GM18909 (cell line): ENCODE measurements around the gene ST3GAL5.
"Not testable (repeated sequence)": the region's sequence is repeated elsewhere in the genome, so short reads cannot be mapped to it uniquely, and the experiment has no call there.

Source experiments
- ATAC-seq: cut with Tn5 transposase; IDR thresholded peaks from one replicate; pipeline ENCODE4 v1.9.1; 2021; ENCODE audit warnings: mild to moderate bottlenecking; ENCODE audit not compliant: unreplicated experiment, poor library complexity

ST3GAL5 gene

DNA sequence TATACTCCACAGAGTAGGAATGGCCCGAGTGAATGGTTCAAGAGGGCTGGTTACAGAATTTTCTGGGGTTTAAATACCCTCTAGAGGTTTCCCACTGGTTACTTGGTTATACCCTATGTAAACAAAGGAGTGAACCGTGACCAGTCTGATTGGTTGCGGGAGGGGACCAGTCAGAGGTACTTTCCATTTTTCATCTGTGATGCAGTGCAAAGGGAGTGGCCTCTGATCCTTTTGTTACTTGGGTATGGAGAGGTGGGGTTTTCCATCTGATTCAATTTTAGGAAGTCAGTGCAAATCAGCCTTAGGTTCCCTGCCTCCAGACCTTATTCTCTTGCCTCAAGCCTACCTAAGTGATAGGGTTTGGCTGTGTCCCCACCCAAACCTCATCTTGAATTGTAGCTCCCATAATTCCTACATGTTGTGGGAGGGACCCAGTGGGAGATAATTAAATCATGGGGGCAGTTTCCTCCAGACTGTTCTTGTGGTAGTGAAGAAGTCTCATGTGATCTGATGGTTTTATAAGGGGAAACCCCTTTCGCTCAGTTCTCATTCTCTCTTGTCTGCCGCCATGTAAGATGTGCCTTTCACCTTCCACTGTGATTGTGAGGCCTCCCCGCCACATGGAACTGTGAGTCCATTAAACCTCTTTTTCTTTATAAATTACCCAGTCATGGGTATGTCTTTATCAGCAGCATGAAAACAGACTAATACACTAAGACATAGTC, 5.9 kb upstream of the ST3GAL5 start:
- not testable (repeated sequence) for ATAC-seq

DNA sequence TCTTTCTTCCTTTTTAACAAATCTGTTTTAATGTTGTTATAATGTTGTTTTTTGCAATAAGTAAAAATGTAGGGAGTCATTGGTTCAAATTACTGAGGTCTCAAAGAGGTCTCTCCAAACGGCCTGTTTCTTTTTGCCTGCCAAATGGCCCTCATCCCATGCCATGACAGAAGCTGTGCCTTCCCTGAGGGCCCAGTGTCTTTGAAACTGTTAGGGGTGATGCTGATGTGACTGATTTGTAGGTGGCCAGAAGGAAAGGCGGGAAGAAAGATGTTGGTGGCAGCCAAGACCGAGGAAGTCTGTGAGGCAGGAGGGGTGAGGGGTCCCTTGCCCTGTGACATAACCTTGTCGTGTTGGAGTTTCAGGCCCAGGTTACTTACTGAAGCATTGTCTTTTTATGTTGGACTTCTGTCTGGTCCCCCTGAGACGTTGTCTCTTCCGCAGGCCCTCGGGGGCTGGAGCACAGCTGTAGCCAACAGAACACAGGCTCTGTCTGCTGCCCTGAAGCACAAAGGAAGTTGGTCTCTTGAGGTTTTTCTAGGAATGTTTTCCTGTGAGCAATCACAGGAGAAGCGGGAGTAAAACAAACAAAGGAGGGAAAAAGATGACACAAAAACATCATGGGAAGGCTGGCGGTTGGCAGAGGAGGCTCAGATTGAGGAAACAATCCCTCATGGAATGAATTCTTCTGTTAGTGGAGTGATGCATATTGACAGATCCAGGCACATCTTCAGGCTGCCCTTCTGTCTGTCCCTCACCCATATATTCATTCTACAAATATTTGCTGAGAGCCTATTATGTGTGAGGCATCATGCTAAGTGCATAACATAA, 4.9 kb upstream of the ST3GAL5 start:
- no peak for ATAC-seq

DNA sequence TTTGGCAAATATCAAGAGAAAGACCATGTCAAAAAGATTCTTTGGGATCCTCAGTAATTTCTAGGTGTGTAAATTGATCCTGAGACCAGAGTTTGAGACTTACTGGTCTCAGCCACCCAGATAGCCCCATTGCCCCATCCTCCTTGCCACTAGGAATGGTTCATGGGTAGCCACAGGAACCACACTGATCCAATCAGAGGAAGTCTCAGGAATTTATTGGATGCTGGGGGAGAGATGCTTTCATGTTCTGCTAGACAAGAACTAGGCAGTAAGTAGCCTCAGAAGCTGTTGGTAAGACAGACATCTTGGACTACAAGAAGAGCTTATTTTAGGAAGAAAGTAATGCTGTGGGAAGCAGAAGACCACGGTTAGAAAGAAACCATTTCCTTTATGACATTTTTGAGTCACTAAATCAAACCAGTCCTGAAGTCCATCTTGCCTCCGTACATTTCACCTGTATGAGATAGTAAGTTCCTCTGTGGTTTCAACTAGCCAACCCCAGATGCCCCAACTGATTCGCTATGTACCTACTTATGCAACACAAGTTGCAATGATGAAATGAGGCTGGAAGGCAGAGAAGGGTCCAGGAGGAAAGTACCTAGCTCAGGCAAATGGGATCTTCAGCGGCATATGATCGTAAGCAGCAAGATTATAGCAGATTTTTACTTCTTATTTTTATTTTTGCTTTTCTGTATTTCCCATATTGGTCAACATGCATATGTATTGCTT, 3.6 kb upstream of the ST3GAL5 start:
- no peak for ATAC-seq

DNA sequence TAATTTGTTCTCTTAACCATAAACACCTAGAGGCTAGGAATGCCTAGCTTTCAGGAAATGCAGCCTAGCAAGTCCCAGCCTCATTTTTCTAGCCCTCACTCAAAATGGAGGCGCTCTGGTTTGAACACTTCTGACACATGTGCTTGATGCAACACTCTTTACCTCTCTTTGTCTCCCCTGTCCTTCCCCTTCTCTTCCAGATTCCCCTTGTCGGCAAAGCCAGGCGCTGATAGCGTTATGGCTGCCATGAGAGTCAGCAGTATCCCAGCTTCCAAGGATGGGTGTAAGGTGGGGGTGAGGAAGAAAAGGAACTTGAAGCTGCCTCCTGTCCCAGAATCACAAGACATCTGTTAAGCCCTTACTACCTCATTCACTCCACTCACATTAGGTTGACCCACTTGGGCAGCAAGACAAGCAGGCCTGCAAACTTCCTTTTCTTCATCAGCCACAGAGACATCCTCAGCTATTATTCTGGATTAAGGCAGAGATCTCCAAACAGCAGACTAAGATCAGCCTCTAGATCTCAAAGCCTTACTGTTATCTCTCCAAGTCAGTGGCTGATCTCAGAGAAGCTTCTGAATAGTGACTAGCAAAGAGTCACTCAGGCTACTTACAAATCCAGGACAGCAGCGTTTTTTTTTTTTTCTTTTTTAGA, 1.9 kb upstream of the ST3GAL5 start:
- ATAC-seq: no peak

DNA sequence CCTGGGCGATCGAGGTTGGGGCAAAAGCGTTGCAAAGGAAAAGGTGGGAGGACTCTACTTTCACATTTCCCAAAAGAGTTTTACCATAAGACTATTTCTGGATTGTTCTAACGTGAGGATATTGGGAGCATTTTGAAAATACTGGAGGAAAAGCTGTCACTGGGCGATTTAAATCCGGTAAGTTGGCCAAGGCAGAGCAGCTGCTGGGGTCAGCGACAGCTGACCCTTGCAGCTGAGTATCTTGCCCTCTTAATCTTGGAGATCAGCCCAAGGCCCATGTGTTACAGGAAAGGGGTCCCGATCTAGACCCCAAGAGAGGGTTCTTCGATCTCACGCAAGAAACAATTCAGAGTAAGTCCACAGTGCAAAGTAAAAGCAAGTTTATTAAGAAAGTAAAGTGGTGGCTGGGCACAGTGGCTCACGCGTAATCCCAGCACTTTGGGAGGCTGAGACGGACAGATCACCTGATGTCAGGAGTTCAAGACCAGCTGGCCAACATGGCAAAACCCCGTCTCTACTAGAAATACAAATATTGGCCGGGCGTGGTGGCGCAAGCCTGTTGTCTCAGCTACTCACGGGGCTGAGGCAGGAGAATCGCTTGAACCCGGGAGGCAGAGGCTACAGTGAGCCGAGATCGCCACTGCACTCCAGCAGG, 964 bp upstream of the ST3GAL5 start:
- no peak for ATAC-seq

DNA sequence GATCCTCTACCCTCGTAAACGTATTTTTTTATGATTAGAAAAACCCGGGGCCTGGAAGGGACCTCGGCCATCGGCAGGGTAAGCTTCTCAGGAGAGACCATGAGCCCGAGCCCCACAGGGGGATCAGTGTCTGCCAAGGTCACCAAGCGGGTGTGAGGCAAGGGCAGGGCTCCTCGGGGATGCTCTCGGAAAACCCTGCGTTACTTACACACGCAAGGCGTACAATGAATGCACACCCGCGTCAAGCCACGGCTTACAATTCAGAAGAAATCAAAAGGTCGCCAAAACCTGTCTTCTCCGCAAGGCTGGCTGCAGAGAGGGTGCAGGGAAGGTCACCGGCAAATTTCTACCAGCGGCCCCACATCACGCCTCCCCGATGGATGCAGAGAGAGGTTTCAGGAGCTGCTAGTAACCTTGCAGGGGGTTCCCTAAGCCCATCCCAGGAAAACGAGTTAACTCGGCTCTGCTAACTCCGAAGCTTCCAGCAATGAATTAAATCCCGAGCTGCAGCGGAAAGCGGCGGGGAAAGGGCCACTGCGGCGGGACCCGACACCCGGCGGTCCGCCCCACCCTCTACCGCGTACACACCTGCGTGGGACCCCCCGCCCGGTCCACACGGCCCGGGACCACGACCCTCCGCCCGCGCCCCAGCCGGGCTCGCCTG, 638 bp downstream of the ST3GAL5 start:
- peak; percentile 19 for ATAC-seq

DNA sequence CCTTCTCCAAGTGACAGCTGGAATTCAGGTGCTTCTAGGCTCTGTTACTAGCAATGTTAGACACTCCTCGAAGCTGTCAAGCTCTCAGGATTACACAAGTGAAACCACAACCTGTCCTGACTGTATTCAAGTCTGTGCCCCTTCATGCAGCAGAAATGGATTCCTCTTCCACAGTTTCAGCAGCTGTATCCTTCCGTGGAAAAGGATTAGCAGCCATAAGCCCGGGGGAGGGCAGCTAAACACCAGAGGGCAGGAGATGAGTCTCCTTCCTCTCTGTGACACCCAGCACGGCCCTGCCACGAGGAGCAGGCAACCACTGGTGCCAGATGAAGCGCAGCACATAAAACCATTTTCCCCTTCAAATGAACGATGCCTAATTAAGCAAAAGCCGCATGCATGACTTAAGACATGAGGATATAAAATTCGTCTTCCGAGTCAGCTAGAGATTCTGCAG, 1.2 kb downstream of the ST3GAL5 start:
- no peak for ATAC-seq

DNA sequence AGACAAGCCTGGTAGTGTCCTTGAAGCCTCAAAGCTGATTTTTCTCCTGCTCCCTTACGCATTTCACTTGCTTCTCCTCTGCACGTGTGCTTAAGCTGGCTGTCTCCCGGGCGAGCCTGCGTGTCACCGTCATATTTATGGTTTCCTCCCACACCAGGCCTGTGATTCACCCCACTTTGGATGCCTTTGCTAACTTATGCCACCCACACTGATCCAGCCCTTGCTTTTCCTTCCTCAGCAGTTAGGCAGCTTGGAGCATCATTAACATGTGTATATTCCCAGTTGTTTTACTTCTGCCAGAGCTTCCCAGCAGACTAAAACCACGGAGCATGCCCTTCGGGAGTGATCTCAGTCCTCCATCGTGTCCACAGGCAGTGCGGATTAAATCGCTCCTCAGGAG, 2.2 kb downstream of the ST3GAL5 start:
- no peak for ATAC-seq

DNA sequence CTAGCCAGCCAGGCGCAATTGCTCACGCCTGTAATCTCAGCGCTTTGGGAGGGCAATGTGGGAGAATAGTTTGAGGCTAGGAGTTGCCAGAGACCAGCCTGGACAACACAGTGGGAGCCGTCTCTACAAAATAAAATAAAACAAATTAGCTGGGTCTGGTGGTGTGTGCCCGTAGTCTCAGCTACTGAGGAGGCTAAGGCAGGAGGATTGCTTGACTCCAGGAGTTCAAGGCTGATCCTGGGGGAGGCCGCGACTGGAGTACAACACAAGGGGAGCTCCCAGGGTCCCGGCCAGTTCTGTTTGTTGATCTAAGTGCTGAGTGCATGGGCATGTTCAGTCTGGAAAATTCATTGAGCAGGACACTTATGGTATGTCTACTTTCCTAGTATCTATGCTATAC, 2.6 kb downstream of the ST3GAL5 start:
- ATAC-seq: no peak

DNA sequence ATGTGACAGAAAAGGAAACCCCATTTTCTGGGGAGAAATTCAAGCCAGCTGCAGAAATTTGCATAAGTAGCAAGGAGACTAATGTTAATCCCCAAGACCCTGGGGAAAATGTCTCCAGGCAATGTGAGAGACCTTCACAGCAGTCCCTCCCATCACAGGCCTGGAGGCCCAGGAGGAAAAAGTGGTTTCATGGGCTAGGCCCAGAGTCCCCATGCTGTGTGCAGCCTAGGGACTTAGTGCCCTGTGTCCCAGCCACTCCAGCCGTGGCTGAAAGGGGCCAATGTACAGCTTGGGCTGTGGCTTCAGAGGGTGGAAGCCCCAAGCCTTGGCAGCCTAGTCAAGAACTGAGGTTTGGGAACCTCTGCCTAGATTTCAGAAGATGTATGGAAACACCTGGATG, 7.0 kb downstream of the ST3GAL5 start:
- ATAC-seq: not testable (repeated sequence)

DNA sequence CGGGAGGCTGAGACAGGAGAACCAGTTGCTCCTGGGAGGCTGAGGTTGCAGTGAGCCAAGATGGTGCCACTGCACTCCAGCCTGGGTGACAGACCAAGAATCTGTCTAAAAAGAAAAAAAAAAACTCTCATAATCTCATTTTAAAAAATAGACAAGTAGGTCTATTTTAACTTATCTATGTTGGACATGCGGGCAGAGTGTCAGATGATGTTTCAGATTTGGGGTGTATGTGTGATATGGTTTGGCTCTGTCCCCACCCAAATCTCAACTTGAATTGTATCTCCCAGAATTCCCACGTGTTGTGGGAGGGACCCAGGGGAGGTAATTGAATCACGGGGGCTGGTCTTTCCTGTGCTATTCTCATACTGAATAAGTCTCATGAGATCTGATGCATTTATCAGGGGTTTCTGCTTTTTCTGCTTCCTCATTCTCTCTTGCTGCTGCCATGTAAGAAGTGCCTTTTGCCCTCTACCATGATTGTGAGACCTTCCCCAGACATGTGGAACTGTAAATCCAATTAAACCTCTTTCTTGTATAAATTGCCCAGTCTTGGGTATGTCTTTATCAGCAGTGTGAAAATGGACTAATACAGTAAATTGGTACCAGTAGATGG, 8.0 kb downstream of the ST3GAL5 start:
- ATAC-seq: not testable (repeated sequence)

DNA sequence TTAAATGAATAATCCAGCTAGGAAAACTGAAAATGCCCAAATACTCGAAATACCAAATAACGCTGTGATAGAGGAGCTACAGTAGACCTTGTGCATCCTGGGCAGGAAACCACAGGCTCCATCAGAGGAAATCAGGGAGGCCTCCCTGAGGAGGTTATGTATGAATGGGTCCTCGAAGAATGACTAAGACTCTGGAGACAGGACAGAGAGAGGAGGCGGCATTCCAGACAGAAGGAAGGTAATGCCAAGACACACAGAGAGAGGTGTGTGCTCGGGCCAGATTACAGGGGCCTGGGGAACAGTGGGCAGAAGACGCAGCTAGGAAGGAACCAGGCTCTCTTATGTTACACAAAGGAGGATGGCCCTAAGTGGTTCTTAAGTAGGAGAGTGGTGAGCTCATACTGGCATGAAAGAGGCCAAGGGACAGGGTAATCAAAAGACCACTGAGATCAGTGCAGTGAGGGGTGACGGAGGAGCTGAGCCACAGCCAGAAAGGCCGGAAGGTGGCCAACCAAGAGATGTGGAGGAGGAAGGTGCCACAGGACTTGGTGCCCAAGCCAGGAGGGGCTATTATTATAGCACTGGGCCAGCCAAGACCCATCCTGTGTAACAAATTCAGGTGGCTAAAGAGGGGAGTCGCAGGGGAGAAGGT, 9.9 kb downstream of the ST3GAL5 start:
- ATAC-seq: no peak

DNA sequence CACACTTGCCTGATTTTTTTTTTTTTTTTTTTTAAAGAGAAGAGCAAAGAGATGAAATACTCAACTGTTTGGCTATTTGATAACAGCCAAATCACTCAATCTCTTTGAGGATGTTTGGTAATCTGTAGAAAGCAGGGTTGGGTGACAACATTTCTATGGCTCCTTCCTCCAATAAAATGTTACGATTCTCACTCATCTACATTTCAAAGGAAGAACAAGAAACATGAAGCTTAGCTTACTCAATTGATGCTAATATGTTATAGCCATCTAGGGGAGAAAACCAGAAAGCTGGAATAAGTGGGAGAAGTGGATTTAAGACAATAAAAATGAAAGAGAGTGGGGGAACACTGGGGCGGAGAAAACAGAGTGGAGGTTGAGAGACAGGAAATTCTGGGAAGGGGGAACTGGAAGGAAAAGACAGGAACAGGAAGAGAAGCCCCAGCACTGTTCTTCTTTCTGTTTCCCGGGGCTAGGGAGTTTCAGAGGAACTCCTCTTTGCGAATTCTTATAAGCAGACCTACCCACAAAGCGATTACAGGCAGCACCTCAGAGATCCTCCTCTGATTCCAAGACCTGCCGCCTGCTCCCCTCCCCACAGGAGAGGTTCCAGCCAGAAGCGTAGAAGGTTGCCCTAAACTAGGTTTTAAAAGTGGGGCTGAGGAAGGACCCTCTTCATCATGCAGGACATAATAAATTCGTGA, 13.3 kb downstream of the ST3GAL5 start:
- no peak for ATAC-seq

DNA sequence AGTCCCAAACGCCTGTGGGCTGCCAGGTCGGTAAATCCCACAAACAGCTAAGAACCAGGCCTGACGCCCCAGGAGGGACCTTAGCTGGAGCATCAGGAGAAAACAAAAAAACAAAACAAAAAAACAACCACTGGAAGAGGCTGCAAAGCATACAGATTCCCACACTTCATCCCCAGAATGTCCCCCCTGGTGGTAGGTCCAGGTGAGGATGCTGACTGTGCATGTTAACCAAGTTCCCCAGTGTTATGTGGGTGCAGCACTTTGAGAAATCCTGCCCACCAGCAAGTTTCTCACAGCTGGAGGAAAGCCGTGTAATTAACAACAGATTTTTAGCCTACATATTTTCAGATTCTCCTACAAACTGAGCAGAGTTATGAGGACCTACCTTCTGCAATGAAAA, 15.1 kb downstream of the ST3GAL5 start:
- no peak for ATAC-seq

DNA sequence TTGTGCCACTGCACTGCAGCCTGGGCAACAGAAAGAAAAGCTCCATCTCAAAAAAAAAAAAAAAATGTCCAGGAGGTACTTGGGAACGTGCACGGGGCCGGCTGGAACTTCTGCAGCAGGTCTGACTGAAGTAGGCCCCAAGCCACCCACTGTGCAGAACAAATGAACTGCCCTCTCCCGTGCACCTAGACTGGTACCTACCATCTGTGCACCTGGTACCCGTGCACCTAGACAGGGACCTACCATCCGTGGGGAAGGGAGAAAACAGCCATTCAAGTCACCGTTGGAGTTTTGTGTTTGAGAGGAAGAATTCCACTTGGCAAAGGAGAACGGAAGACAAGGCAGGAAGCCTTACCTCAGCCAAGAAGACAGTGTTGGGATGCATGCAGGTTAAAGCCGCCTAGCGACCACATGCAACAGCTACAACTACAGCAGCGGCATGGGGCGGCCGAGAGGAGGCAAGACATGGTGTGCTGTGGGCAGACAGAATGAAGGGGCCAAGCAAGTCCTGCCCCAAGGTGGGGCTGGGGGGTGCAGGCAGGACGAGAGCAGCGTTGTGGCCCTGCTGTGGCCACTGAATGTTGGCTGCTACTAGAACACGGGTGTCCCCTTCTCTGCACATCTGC, 16.1 kb downstream of the ST3GAL5 start:
- ATAC-seq: no peak

DNA sequence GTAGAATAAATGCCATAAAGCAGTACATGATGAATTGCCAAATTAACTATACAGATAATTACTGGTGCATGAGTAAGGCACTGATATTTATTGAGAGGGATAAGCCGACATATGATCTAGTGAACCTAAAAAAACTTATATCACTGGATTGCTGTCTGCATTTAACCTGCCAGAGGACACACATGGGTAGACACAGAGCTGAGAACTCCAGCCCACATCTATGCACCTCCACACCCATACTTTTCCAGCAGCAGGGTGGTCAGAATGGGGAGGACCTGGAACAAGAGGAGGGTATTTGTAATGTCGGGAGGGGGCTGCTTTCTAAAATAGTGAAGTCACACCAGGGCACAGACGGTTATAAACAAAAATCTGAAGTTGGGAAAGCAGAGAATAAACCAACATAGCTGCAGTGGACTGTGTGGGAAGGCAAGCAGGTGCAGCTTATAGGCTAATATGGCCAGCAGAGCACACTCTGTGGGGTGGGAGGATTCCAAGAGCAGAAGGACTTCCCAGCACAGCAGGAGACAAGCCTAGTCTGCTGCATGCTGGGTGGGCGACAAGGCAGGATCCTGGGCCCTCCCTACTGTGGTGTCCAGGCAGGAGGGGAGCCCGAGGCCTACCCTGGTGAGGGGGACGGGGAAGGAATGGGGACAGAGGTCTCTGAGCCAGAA, 17.2 kb downstream of the ST3GAL5 start:
- no peak for ATAC-seq

DNA sequence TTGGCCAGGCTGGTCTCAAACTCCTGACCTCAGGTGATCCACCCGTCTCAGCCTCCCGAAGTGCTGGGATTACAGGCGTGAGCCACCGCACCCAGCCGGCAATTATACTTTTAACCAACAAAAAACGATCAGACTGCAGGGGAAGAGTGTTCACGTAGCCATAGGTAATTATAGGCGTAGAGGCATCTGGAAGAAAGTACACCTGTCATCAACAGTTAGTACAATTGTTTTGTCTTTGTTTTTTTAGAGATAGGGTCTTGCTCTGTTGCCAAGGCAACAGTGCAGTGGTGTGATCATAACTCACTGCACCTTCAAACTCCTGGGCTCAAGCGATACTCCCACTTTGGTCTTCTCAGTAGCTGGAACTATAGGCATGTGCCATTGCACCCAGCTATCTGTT, 20.0 kb downstream of the ST3GAL5 start:
- no peak for ATAC-seq
